Inferior parietal cortex (tissue), 1 donor: ENCODE measurements around the gene SLCO4A1.

Source experiments
- DNase-seq: peaks from one replicate; pipeline ENCODE4 v3.0.0-alpha.2; 2016; ENCODE audit errors: extremely low spot score

SLCO4A1 gene

GRCh38 chr20:62714799-62715198 is 72.5 kb downstream of the SLCO4A1 start:
- no peak for DNase-seq

- DNase-seq: no peak
Observed at GRCh38 chr20:62715201-62715600, 72.9 kb downstream of the SLCO4A1 start.

- DNase-seq: no peak
Observed at GRCh38 chr20:62716198-62716940, 74.1 kb downstream of the SLCO4A1 start.

GRCh38 chr20:62716941-62717310 is 74.6 kb downstream of the SLCO4A1 start:
- DNase-seq: no peak

- DNase-seq: no peak
Observed at GRCh38 chr20:62717933-62718332, 75.6 kb downstream of the SLCO4A1 start.

GRCh38 chr20:62718546-62718945 is 76.2 kb downstream of the SLCO4A1 start:
- DNase-seq: no peak

GRCh38 chr20:62719250-62719935 is 77.1 kb downstream of the SLCO4A1 start:
- no peak for DNase-seq
